Astrocyte of the cerebellum (primary cell): Measurements from ENCODE around the gene GRID2IP.

ENCODE experiments used
- DNase-seq: peaks from one replicate; pipeline ENCODE4 v3.0.0-alpha.2; 2011; ENCODE audit warnings: low read depth
- H3K4me3 ChIP-seq: 2 replicates; pipeline ENCODE4 v1.5.1; 2011; ENCODE audit warnings: mild to moderate bottlenecking, low read depth, low read length, moderate library complexity
- CTCF ChIP-seq: IDR thresholded peaks from 2 replicates; pipeline ENCODE4 v1.5.1; 2012; ENCODE audit warnings: low read length, low read depth, moderate library complexity, mild to moderate bottlenecking; ENCODE audit errors: missing control alignments
- in situ Hi-C: cut with HindIII; loops from 2 replicates; pipeline ENCODE4 v1.10.0; 2017; ENCODE audit warnings: low sequenced_read_pairs

Gene GRID2IP

GRCh38 chr7:6545398-6546126, 5.7 kb downstream of the GRID2IP start:
- no peak overlapping the region for H3K4me3 ChIP-seq
- DNase-seq: no peak
- in situ Hi-C loops: loop anchor here (10.0 kb wide), 1 partner anchor 89 kb away; the partner anchor contains the start of gene ZNF316
- no peak for TF ChIP-seq CTCF

DNA sequence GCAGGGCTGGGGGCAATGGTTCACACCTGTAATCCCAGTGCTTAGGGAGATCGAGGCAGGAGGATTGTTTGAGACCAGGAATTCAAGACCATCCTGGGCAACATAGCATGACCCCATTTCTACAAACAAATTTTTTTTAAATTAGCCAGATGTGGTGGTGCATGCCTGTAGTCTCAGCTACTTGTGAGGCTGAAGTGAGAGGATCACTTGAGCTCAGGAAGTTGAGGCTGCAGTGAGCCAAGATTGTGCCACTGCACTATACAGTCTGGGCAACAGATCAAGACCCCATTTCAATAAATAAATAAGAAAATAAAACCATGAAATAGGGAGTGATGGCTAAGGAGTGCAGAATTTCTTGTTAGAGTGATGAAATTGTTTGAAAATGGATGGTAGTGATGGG, 8.9 kb downstream of the GRID2IP start:
- no peak overlapping the region for H3K4me3 ChIP-seq
- no peak for DNase-seq
- in situ Hi-C loops: loop anchor here (10.0 kb wide), 1 partner anchor 92 kb away; the partner anchor contains the start of gene ZNF316
- no peak for TF ChIP-seq CTCF

DNA sequence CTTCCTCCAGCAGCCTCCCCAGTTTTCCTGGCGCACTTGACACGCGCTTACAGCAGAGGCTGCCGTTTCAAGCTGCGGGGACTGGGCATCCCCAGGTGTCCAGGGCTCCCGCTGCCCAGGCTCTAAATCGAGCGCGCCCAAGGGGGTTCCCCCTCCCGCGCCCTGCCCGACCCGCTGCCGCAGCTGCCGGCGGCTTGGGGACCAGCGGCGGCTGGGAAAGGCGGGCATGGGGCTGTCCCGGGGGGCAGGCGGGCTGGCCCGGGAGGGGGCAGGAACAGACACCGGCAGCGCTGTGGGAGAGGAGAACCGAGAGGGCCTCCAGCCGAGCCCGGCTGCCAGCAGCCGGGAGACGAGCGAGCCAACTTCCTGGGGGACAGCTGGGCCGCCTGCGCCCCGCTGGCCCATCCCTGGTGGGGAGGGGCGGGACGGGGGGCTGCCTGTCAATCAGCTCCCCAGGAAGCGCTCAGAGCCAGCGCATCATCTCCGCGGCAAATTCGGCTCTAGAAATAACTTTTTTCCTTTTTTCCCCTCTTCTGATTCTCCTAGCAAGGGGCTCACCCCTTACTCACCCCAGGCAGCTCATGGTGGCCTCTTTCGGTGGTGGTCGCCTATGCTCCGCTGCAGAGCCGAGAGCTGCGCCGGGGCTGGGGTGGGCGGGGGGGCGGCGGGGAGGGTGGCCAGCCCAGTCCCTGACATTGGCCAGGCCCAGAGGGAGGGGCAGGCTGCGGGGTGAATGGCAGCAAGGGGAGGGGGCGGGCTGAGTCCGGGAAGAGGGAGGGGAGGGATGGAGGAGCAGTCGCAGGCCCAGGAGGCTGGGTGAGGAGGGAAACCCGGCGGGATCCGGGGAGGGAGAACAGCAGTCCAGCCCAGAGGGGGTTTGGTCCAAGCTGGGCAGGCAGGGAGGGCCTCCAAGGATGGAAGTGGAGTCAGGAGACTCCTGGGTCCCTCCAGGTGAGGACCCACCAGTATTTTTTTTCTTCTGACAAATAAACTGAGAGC, 14.7 kb downstream of the GRID2IP start:
- no peak for DNase-seq
- H3K4me3 ChIP-seq: peak overlapping the region; percentile 31
- in situ Hi-C loops: no loop called here
- no peak for TF ChIP-seq CTCF

DNA sequence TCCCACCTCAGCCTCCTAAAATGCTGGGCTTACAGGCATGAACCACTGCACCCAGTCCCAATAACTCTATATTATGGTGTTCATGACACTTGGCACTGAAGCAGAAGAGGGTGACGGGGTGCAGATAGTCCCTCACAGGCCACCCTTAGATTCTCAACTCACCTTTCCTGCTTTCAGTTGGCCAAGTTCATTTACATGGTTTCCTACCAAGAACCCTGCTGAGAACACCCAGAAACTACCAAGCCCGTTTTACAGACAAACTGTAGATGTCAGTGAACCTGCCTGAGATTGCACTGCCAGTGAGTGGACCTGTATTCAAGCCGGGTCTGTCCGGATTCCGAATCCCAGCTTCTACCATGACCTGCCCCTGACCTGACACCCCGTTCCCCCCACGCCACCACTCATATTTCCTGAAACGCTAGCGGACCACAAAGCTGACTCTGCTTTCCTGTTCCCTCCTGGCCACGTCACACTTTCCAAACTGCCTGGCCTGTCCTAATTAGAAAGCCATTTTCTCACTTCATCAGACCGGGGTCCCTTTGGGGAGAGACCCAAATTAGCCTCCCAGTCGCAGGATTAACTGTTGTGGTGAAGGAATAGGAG, 17.3 kb downstream of the GRID2IP start:
- H3K4me3 ChIP-seq: no peak overlapping the region
- TF ChIP-seq CTCF: no peak
- no peak for DNase-seq
- in situ Hi-C loops: no loop called here

DNA sequence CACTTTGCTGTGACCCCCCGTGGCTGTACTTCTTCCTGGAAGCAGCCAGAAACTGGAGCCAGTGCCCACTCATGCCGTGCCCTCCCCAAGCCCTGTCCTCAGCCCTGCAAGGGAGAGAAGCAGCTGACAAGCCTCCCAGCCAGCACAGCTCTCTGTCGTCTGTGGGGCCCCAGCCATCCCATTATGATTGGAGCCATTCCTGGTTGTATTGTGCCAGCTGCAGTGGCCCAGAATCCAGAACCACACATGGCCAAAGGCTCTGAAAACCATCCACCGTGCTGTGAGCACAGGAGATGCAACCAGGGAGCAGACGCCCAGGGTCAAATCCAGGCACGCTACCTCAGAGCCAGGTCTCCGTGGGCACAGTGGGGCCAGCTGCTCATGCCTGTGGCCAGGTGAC, 18.7 kb downstream of the GRID2IP start:
- H3K4me3 ChIP-seq: no peak overlapping the region
- in situ Hi-C loops: no loop called here
- no peak for TF ChIP-seq CTCF
- DNase-seq: no peak
